IMR-90 (cell line): ENCODE data around the gene ACER1. TPM values are rescaled to one million over a fixed set of nuclear protein-coding genes. Genes with fewer than 3 reads are reported as not detected.

ENCODE experiments used
- ATAC-seq: fragments of 200-7000 bp; cut with Tn5 transposase; 2 replicates; pipeline ENCODE4 v1.9.1; 2020; ENCODE audit warnings: low read depth, mild to moderate bottlenecking, moderate library complexity
- BruUV-seq: library from RNA; stranded (reverse); fragments of 400-500 nt; replicated peaks from 2 replicates; lab custom pipeline; 2021; lab: Mats Ljungman, UMichigan
- CTCF ChIA-PET: fragments of 300-600 bp; formaldehyde crosslinking; extraction: SDS; loops from one replicate; lab custom pipeline; 2021; ENCODE audit warnings: antibody characterized with exemption; lab: Yijun Ruan, JAX
- POLR2A ChIA-PET: fragments of 300-600 bp; sonication (Branson Sonifier 250); formaldehyde crosslinking; loops from one replicate; lab custom pipeline; 2022; ENCODE audit warnings: antibody characterized with exemption; ENCODE audit not compliant: unreplicated experiment; lab: Charles Lee
- DNase-seq: peaks from one replicate; pipeline ENCODE4 v3.0.0; 2013
- H2AFZ ChIP-seq: replicated peaks from 2 replicates; pipeline ENCODE3; 2013; ENCODE audit warnings: low read length, mild to moderate bottlenecking; ENCODE audit not compliant: poor library complexity
- H2AK5ac ChIP-seq: 2 replicates; pipeline ENCODE4 v1.6.1; 2013; ENCODE audit warnings: low read depth, low read length, inconsistent platforms
- H2AK9ac ChIP-seq: replicated peaks from 2 replicates; pipeline ENCODE3; 2013; ENCODE audit warnings: mild to moderate bottlenecking, low read depth, low read length, moderate library complexity; ENCODE audit not compliant: poor library complexity
- H2BK120ac ChIP-seq: 2 replicates; pipeline ENCODE4 v1.6.1; 2013; ENCODE audit warnings: low read depth, low read length, inconsistent platforms
- H2BK15ac ChIP-seq: 3 replicates; pipeline ENCODE4 v1.6.1; 2013; ENCODE audit warnings: low read depth, low read length, inconsistent platforms
- H2BK20ac ChIP-seq: 2 replicates; pipeline ENCODE4 v1.6.1; 2013; ENCODE audit warnings: low read depth, mild to moderate bottlenecking, inconsistent platforms, low read length, moderate library complexity
- H2BK5ac ChIP-seq: 2 replicates; pipeline ENCODE4 v1.6.1; 2013; ENCODE audit warnings: mild to moderate bottlenecking, low read depth, low read length, inconsistent platforms; ENCODE audit not compliant: poor library complexity, severe bottlenecking
- H3K14ac ChIP-seq: replicated peaks from 2 replicates; pipeline ENCODE4 v1.6.1; 2013; ENCODE audit warnings: low read depth, low read length, inconsistent platforms
- H3K18ac ChIP-seq: 2 replicates; pipeline ENCODE4 v1.6.1; 2013; ENCODE audit warnings: low read depth, low read length, control low read depth
- H3K23ac ChIP-seq: 2 replicates; pipeline ENCODE4 v1.6.1; 2013; ENCODE audit warnings: low read depth, low read length, inconsistent platforms
- H3K27ac ChIP-seq: 2 replicates; pipeline ENCODE4 v1.5.1; 2013; ENCODE audit warnings: mild to moderate bottlenecking, control low read depth, low read length; ENCODE audit not compliant: insufficient read depth
- H3K27me3 ChIP-seq: 2 replicates; pipeline ENCODE4 v1.6.1; 2013; ENCODE audit warnings: low read length; ENCODE audit not compliant: control insufficient read depth, insufficient read depth
- H3K36me3 ChIP-seq: 2 replicates; pipeline ENCODE4 v1.6.1; 2013; ENCODE audit warnings: low read length, mixed read lengths; ENCODE audit not compliant: control insufficient read depth, insufficient read depth
- H3K4ac ChIP-seq: 2 replicates; pipeline ENCODE4 v1.6.1; 2013; ENCODE audit warnings: low read depth, low read length, inconsistent platforms
- H3K4me1 ChIP-seq: 2 replicates; pipeline ENCODE4 v1.6.1; 2013; ENCODE audit warnings: low read length, mixed read lengths; ENCODE audit not compliant: control insufficient read depth, insufficient read depth
- H3K4me2 ChIP-seq: 2 replicates; pipeline ENCODE4 v1.6.1; 2013; ENCODE audit warnings: low read depth, mild to moderate bottlenecking, control low read depth, low read length, moderate library complexity
- H3K4me3 ChIP-seq: 2 replicates; pipeline ENCODE4 v1.5.1; 2013; ENCODE audit warnings: low read depth, mild to moderate bottlenecking, control low read depth, low read length, moderate library complexity; ENCODE audit not compliant: insufficient read depth
- H3K56ac ChIP-seq: 2 replicates; pipeline ENCODE4 v1.6.1; 2013; ENCODE audit warnings: low read length, inconsistent platforms; ENCODE audit not compliant: insufficient read depth; ENCODE audit errors: extremely low read depth
- H3K79me1 ChIP-seq, 2 experiments: 2 replicates each; pipeline ENCODE4 v1.6.1; 2013; ENCODE audit warnings: low read length in 2 of 2, inconsistent platforms in 1 of 2, low read depth in 1 of 2
- H3K9ac ChIP-seq: 2 replicates; pipeline ENCODE4 v1.6.1; 2013; ENCODE audit warnings: low read depth, low read length, control low read depth
- H3K9me1 ChIP-seq: 2 replicates; pipeline ENCODE4 v1.6.1; 2013; ENCODE audit warnings: low read length, inconsistent platforms; ENCODE audit not compliant: insufficient read depth
- H3K9me3 ChIP-seq: 2 replicates; pipeline ENCODE4 v1.6.1; 2013; ENCODE audit warnings: low read length; ENCODE audit not compliant: control insufficient read depth, insufficient read depth
- H4K20me1 ChIP-seq: 2 replicates; pipeline ENCODE4 v1.6.1; 2013; ENCODE audit warnings: low read length, inconsistent platforms; ENCODE audit not compliant: insufficient read depth
- H4K5ac ChIP-seq: 2 replicates; pipeline ENCODE4 v1.6.1; 2013; ENCODE audit warnings: mild to moderate bottlenecking, low read depth, low read length, control low read depth
- H4K8ac ChIP-seq, 2 experiments: 2 replicates each; pipeline ENCODE4 v1.6.1; 2013; ENCODE audit warnings: low read depth in 2 of 2, low read length in 2 of 2, control low read depth in 1 of 2, inconsistent platforms in 1 of 2
- H4K91ac ChIP-seq: 2 replicates; pipeline ENCODE4 v1.6.1; 2013; ENCODE audit warnings: low read depth, low read length, inconsistent platforms; ENCODE audit not compliant: insufficient read depth
- CHD1 ChIP-seq: IDR thresholded peaks from 2 replicates; pipeline ENCODE4 v1.6.1; 2012; ENCODE audit warnings: low read depth, low read length, improper control_type of control experiment
- RAD21 ChIP-seq: IDR thresholded peaks from 2 replicates; pipeline ENCODE4 v1.6.1; 2012; ENCODE audit warnings: low read length, improper control_type of control experiment
- SMC3 ChIP-seq: fragments of 150-350 bp; IDR thresholded peaks from 2 replicates; pipeline ENCODE4 v1.6.1; 2016; ENCODE audit warnings: low read depth, mild to moderate bottlenecking, antibody characterized with exemption, low read length, moderate library complexity
- USF2 ChIP-seq: fragments of 150-350 bp; IDR thresholded peaks from 2 replicates; pipeline ENCODE4 v1.6.1; 2017; ENCODE audit warnings: mild to moderate bottlenecking, antibody characterized with exemption, low read length, low read depth
- WGBS, 2 experiments: methylation state at CpG; one replicate each; pipeline versions ENCODE4 v1.1.5 to v1.1.7; 2013; ENCODE audit warnings: missing lambda C conversion rate in 2 of 2; ENCODE audit not compliant: insufficient read length in 1 of 2; ENCODE audit errors: extremely low coverage in 2 of 2; 5-methylcytosine and 5-hydroxymethylcytosine counted together
- dilution Hi-C: fragments of 300-500 bp; cut with HindIII; formaldehyde crosslinking; loops from one replicate; pipeline ENCODE4 v1.14.3; 2018; ENCODE audit warnings: low sequenced_read_pairs; ENCODE audit not compliant: unreplicated experiment
- in situ Hi-C: fragments of 300-500 bp; cut with MboI; formaldehyde crosslinking; loops from 3 replicates; pipeline ENCODE4 v1.14.3; 2019; ENCODE audit warnings: low sequenced_read_pairs, inconsistent platforms, mixed read lengths
- intact Hi-C: fragments of 100-400 bp; cut with micrococcal nuclease; formaldehyde crosslinking; loops from 2 replicates; pipeline ENCODE4 v1.10.0; 2022
- polyA plus RNA-seq, 3 experiments: library from polyadenylated mRNA; depleted of rRNA; stranded (reverse); fragments of >200 nt; gene quantifications; 2 replicates each; pipeline ENCODE4 v1.2.3, GENCODE V29; 2012; ENCODE audit warnings: low replicate concordance in 1 of 3
- total RNA-seq: library from RNA; depleted of rRNA; stranded (reverse); fragments of >200 nt; gene quantifications from 2 replicates; pipeline ENCODE4 v1.2.3, GENCODE V29; 2012
- TF ChIP-seq, protein P1 (sequence below): fragments of 150-350 bp; IDR thresholded peaks from 2 replicates; pipeline ENCODE4 v1.6.1; 2016; ENCODE audit warnings: low read depth, mild to moderate bottlenecking, low read length, moderate library complexity, borderline replicate concordance
- TF ChIP-seq, protein P2 (sequence below): conservative IDR thresholded peaks from 2 replicates; pipeline ENCODE4 v1.5.1; 2012; ENCODE audit warnings: mild to moderate bottlenecking, low read depth, low read length, improper control_type of control experiment

Gene ACER1
- total and polyA plus RNA-seq, 2 of the 4 experiments (the other 2 are of a cell fraction) = not detected

DNA sequence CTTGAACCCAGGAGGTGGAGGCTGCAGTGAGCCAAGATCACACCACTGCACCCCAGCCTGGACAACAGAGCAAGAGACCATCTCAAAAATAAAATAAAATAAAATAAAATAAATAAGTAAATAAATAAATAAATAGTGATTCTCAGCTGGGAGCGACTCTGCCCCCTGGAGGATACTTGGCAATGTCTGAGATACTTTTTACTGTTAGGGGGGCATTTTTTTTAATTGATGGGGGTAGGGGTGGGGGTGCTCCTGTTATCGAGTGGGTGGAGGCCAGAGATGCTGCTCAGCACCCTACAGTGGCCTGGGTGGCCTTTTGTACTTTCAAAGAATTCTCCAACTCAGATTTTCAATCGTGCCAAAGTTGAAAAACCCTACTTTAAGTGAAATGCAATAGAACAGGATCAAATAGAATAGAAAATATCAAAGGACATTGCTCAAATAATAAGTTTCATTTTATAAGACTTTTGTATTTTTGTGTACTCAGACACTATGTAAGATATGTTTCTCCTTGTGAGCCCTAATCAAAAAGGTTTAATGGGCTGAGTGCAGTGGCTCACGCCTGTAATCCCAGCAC lies 20.8 kb upstream of the ACER1 start:
- Histone ChIP-seq H2AK9ac (no peak overlapping the region), H4K20me1 (no peaks in the 10 kb centered on the region), H3K27ac (no peak overlapping the region), H4K8ac (no peak overlapping the region), H3K4me2 (no peak overlapping the region), H3K36me3 (no peaks in the 10 kb centered on the region), H2BK120ac (no peak overlapping the region), H2BK20ac (no peak overlapping the region), H2BK5ac (no peak overlapping the region), H3K4me1 (no peaks in the 10 kb centered on the region), H4K5ac (no peak overlapping the region), H3K23ac (no peak overlapping the region), H3K4me3 (no peak overlapping the region), H3K27me3 (no peaks in the 10 kb centered on the region; the same call in 1 of the 2 replicates), H3K14ac (no peak overlapping the region), H3K4ac (no peak overlapping the region), H3K18ac (no peak overlapping the region), H3K79me1 (no peaks in the 10 kb centered on the region), H3K9ac (no peak overlapping the region), H4K91ac (no peak overlapping the region), H3K9me1 (no peaks in the 10 kb centered on the region), H3K9me3 (no peaks in the 10 kb centered on the region), H2BK15ac (no peak overlapping the region), H3K56ac (no peak overlapping the region), H2AK5ac (no peak overlapping the region), H2AFZ (no peak overlapping the region)
- BruUV-seq = no TSS peak
- POLR2A ChIA-PET = interaction anchor here (0.7 kb wide), 1 partner anchor 71 kb away, joined by 4 read pairs; no protein-coding TSS in a partner anchor
- dilution Hi-C loops (no loop called here), in situ Hi-C loops (no loop called here), intact Hi-C loops (loop anchor here (2.0 kb wide), 1 partner anchor 187 kb away; no protein-coding TSS in a partner anchor)
- TF ChIP-seq, protein P1, sequence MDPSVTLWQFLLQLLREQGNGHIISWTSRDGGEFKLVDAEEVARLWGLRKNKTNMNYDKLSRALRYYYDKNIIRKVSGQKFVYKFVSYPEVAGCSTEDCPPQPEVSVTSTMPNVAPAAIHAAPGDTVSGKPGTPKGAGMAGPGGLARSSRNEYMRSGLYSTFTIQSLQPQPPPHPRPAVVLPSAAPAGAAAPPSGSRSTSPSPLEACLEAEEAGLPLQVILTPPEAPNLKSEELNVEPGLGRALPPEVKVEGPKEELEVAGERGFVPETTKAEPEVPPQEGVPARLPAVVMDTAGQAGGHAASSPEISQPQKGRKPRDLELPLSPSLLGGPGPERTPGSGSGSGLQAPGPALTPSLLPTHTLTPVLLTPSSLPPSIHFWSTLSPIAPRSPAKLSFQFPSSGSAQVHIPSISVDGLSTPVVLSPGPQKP = no peak
- TF ChIP-seq, protein P2, sequence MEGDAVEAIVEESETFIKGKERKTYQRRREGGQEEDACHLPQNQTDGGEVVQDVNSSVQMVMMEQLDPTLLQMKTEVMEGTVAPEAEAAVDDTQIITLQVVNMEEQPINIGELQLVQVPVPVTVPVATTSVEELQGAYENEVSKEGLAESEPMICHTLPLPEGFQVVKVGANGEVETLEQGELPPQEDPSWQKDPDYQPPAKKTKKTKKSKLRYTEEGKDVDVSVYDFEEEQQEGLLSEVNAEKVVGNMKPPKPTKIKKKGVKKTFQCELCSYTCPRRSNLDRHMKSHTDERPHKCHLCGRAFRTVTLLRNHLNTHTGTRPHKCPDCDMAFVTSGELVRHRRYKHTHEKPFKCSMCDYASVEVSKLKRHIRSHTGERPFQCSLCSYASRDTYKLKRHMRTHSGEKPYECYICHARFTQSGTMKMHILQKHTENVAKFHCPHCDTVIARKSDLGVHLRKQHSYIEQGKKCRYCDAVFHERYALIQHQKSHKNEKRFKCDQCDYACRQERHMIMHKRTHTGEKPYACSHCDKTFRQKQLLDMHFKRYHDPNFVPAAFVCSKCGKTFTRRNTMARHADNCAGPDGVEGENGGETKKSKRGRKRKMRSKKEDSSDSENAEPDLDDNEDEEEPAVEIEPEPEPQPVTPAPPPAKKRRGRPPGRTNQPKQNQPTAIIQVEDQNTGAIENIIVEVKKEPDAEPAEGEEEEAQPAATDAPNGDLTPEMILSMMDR = peak; percentile 54
- TF ChIP-seq CHD1 (no peak), RAD21 (peak; percentile 38), USF2 (no peak), SMC3 (peak; percentile 44)
- peak; percentile 35; the same call in 1 of the 2 replicates for ATAC-seq
- CTCF ChIA-PET = interaction anchor here (1.5 kb wide), 1 partner anchor 9 kb away, joined by 8 read pairs; no protein-coding TSS in a partner anchor
- DNase-seq = no peak
- 60% methylated on average over 1 of the region's 4 CpGs; no CpG with 5 or more reads in 1 of the 2 experiments for WGBS, 2 experiments
